ENCODE measurements around the gene FCN2.

Gene FCN2

DNA sequence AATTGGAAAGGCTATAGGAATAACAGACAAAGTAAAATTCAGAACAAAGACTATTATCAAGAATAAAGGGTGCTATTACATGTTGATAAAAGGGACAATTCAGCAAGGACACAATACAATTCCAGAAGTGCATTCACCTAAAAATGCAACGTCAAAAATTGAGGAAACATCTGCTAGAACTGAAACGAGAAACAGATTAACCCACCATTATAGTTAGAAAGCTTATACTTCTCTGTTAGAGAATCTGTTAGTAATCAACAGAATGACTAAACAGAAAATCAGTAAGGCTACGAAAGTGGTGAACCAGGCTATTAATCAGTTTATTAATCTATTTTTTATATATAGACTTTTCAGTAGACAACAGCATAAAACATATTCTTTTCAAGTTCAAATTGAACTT lies 22.3 kb downstream of the FCN2 start:
- no peak overlapping the region for H3K27ac ChIP-seq (ENCODE audit: low read length)
- peaks cover 5 to 7% of the 10 kb centered on the region in 2 donors for H3K9me3 ChIP-seq (ENCODE audit: control insufficient read depth in 1 of 2, low read length in 2 of 2)
- no peaks in the 10 kb centered on the region for H3K27me3 ChIP-seq (ENCODE audit: low read depth, low read length)
- no peaks in the 10 kb centered on the region for H3K4me1 ChIP-seq (ENCODE audit: control insufficient read depth in 1 of 2, insufficient read depth in 2 of 2, low read length in 2 of 2)
- H3K36me3 ChIP-seq (ENCODE audit: control insufficient read depth in 1 of 2, insufficient read depth in 2 of 2, low read length in 2 of 2), result no peaks in the 10 kb centered on the region
- no peak overlapping the region for H3K4me3 ChIP-seq (ENCODE audit: low read depth in 1 of 2, low read length in 2 of 2)

DNA sequence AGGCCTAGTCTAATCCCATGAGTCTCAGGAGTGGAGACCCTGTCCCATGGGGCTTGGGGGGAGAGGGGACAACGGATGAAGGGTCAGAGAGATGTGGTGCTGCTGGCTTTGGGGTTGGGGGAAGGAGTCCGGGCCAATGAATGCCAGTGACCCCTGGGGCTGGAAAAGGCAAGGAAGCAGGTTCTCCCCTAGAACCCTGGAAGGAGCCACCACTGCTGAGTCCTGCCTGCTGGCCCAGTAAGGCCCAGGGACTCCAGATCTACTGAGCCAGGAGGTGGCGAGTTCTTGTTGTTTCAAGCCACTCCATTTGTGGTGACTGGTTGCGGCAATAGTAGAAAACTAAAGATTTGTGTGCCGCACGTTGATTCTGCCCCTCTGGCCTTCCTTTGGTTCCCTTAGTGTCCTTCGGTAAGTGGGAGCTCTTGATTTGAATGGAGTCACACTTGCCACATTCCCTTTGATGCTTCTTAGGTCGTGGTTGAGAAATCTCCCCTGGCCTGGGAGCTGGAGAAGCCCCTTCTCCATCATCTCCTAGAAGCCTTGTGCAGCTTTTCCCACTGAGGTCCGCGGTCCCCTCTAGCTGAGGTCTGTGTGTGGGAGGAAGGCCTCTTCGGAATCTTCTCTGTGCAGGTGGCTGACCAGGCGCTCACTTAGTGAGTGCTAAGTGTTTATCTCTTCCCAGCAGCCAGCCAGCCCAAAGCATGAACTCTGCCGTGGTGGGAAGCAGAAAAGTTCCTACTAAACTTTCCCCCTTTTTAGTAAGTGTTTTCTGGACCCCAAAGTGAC lies 28.1 kb downstream of the FCN2 start:
- Histone ChIP-seq H3K9me3 (ENCODE audit: control insufficient read depth in 1 of 2, low read length in 2 of 2) (no peaks in the 10 kb centered on the region), H3K4me1 (ENCODE audit: control insufficient read depth in 1 of 2, insufficient read depth in 2 of 2, low read length in 2 of 2) (no peaks in the 10 kb centered on the region), H3K36me3 (ENCODE audit: control insufficient read depth in 1 of 2, insufficient read depth in 2 of 2, low read length in 2 of 2) (no peaks in the 10 kb centered on the region), H3K27ac (ENCODE audit: low read length) (no peak overlapping the region), H3K4me3 (ENCODE audit: low read depth in 1 of 2, low read length in 2 of 2) (no peak overlapping the region), H3K27me3 (ENCODE audit: low read depth, low read length) (no peaks in the 10 kb centered on the region)

DNA sequence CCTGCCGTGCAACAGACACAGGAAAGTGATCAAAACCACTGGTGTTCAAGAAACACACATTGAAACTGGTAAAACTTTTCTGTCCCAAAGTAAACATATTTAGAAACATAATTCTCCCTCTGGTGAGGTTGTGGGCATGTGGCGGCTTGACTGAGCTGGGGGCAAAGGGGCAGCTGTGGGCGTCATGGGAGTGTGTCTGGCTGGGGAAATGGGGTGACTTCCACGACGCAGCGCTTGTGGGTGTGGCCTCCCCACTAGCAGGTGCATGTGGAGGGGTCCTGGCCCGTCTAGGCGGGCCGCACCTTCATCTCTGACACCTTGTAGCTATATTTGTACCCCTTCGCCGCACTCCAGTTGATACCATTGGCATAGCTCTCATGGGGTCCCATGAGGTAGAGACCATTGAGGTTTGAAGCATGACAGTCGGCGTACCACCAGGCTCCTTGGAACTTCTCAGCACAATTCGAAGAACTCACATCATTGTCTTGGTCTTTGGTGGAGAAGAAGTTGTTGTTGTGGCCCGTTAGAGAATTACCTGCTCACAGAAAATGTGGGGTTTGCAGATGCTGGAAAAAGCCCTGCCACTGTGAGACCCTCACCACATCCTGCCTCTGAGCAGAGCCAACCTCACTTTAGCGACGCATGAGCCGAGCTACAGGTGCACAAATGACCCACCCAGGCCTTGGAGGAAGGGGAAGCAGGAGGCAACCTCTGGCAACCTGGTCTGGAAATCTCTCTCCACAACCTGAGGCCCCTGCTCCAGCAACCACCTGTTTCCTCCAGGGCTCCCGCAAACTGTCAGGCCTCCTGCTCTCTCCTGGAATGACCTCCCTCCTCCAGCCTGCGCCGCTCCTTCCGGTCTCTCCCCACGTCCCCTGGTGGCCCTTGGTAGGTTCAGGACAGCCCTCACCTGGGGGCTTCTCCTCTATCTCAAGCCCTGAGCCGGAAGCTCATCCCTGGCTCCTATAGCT lies 29.2 kb downstream of the FCN2 start:
- Histone ChIP-seq H3K4me1 (ENCODE audit: control insufficient read depth in 1 of 2, insufficient read depth in 2 of 2, low read length in 2 of 2) (no peaks in the 10 kb centered on the region), H3K27me3 (ENCODE audit: low read depth, low read length) (no peaks in the 10 kb centered on the region), H3K36me3 (ENCODE audit: control insufficient read depth in 1 of 2, insufficient read depth in 2 of 2, low read length in 2 of 2) (no peaks in the 10 kb centered on the region), H3K4me3 (ENCODE audit: low read depth in 1 of 2, low read length in 2 of 2) (no peak overlapping the region), H3K9me3 (ENCODE audit: control insufficient read depth in 1 of 2, low read length in 2 of 2) (no peaks in the 10 kb centered on the region), H3K27ac (ENCODE audit: low read length) (no peak overlapping the region)

DNA sequence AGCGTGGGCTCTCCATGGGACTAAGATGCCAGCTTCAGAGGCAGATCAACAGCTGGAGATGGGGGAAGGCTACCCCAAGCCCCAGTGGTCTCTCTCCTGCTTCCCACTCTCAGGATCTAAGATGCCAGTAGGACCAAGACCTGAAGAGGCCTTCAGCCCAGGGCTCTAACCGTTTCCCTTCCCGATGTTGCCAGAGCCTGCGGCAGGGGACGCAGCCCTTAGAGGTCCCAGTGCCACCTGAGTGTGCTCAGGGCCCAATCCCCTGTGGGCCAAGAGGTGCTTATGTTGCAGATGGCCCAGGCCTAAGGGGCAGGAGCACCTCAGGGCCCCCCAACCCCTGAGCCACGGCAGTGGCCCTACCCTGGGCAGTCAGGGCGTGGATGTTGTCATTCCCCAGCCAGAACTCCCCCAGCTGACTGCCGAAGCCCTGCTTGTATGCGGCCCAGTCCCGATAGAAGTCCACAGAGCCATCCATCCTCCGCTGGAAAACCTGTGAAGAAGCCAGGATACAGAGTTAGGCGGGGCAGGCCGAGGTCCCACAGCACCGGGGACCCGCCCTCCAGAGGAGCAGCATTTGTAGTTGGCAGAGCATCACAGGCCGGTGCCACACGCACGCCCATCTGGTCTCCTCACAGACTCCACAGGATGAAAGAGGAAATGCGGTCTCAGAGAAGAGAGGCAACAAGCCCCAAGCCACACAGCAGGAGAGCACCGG lies 31.7 kb downstream of the FCN2 start:
- no peak overlapping the region for H3K4me3 ChIP-seq (ENCODE audit: low read depth in 1 of 2, low read length in 2 of 2)
- H3K36me3 ChIP-seq (ENCODE audit: control insufficient read depth in 1 of 2, insufficient read depth in 2 of 2, low read length in 2 of 2), result no peaks in the 10 kb centered on the region
- H3K4me1 ChIP-seq (ENCODE audit: control insufficient read depth in 1 of 2, insufficient read depth in 2 of 2, low read length in 2 of 2), result no peaks in the 10 kb centered on the region
- no peak overlapping the region for H3K27ac ChIP-seq (ENCODE audit: low read length)
- no peaks in the 10 kb centered on the region for H3K9me3 ChIP-seq (ENCODE audit: control insufficient read depth in 1 of 2, low read length in 2 of 2)
- no peaks in the 10 kb centered on the region for H3K27me3 ChIP-seq (ENCODE audit: low read depth, low read length)

DNA sequence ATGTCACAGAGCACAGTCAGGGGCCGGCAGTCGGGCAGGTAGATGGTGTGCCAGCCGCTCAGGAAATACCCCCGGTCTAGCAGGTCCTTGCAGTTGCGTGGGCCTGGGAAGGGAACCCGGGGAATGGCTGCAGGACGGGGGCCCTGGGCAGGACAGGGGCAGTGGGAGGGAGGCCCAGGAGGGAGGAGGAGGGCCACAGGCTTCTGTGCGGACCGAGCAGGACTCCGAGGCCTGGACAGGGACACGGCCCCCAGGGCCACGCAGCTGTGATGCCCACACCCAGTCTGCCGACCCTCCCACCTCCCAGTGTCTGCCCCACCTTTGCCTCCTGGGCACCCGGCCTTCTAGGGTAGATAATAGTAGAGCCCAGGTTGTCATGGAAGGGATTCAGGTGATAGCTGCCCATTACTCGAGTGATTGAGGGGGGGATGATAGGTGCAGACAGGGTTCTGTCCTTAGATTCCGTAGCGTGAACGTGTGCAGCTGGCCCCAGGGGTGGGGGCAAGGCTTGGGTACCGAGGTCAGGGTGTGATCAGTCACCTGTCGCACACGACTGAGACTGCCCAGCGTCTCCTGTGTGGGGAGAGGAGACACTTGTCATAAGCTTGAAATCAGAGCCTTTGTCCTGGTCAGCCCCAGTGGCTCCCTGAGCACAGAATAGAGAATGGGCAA lies 32.6 kb downstream of the FCN2 start:
- no peak overlapping the region for H3K4me3 ChIP-seq (ENCODE audit: low read depth in 1 of 2, low read length in 2 of 2)
- H3K36me3 ChIP-seq (ENCODE audit: control insufficient read depth in 1 of 2, insufficient read depth in 2 of 2, low read length in 2 of 2), result no peaks in the 10 kb centered on the region
- H3K9me3 ChIP-seq (ENCODE audit: control insufficient read depth in 1 of 2, low read length in 2 of 2), result no peaks in the 10 kb centered on the region
- no peaks in the 10 kb centered on the region for H3K4me1 ChIP-seq (ENCODE audit: control insufficient read depth in 1 of 2, insufficient read depth in 2 of 2, low read length in 2 of 2)
- no peaks in the 10 kb centered on the region for H3K27me3 ChIP-seq (ENCODE audit: low read depth, low read length)
- no peak overlapping the region for H3K27ac ChIP-seq (ENCODE audit: low read length)

DNA sequence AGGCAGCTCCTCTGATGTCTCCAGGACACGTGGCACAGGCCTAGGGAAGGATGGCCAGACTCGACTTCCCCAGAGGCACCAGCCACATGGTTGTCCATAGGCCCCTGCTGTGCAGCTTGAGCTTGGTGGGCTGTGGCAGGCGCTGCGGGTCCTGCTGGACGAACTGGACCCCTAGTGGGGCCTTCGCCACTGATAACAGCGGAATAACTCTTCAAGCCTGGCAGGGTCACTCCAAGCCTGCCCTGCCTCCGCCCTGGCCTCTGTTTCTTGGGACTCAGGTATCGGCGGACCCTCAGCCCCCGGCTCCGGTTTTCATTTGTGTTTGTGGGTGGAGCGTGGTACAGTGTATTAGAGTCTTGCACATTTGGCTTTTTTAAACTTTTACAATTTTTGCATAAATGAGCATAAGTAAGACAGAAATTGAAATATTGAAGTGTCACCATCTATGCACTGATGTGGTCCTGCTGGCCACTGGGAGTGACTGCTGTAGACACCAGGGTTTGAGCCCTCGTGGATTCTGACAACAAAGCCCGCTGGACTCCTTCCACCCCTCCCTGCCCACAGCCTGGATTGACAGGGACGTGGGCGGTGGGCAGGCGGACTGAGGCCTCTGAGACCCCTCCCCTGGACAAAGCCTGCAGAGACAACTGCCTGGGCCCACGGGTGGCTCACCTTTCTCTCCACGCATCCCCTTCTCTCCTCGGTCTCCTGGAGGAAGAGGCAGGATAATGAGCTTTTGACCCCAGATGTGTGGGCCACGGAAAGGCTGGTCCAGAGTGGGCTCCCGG lies 33.3 kb downstream of the FCN2 start:
- no peaks in the 10 kb centered on the region for H3K9me3 ChIP-seq (ENCODE audit: control insufficient read depth in 1 of 2, low read length in 2 of 2)
- no peaks in the 10 kb centered on the region for H3K27me3 ChIP-seq (ENCODE audit: low read depth, low read length)
- no peak overlapping the region for H3K4me3 ChIP-seq (ENCODE audit: low read depth in 1 of 2, low read length in 2 of 2)
- H3K4me1 ChIP-seq (ENCODE audit: control insufficient read depth in 1 of 2, insufficient read depth in 2 of 2, low read length in 2 of 2), result no peaks in the 10 kb centered on the region
- no peaks in the 10 kb centered on the region for H3K36me3 ChIP-seq (ENCODE audit: control insufficient read depth in 1 of 2, insufficient read depth in 2 of 2, low read length in 2 of 2)
- no peak overlapping the region for H3K27ac ChIP-seq (ENCODE audit: low read length)

DNA sequence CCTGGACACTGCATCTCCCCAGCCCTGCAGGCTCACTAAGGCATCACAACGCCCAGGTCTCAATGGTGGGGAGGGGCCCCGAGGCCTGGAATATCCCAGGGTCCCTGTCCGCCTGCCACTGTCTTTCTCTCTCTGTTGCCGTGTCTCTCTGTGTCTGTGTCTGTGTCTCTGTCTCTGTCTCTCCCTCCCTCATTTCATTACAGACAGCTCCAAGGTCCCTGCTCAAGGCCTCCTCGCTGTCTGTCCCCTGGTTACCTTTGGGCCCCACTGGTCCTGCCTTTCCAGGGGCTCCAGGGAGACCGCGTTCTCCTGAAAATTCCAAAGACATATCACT lies 33.9 kb downstream of the FCN2 start:
- peaks cover 0 to 4% of the 10 kb centered on the region in 2 donors for H3K9me3 ChIP-seq (ENCODE audit: control insufficient read depth in 1 of 2, low read length in 2 of 2)
- H3K4me3 ChIP-seq (ENCODE audit: low read depth in 1 of 2, low read length in 2 of 2), result no peak overlapping the region
- H3K4me1 ChIP-seq (ENCODE audit: control insufficient read depth in 1 of 2, insufficient read depth in 2 of 2, low read length in 2 of 2), result no peaks in the 10 kb centered on the region
- no peak overlapping the region for H3K27ac ChIP-seq (ENCODE audit: low read length)
- no peaks in the 10 kb centered on the region for H3K36me3 ChIP-seq (ENCODE audit: control insufficient read depth in 1 of 2, insufficient read depth in 2 of 2, low read length in 2 of 2)
- no peaks in the 10 kb centered on the region for H3K27me3 ChIP-seq (ENCODE audit: low read depth, low read length)

GRCh38 chr9:134915046-134915985 lies 34.7 kb downstream of the FCN2 start:
- Histone ChIP-seq H3K27ac (ENCODE audit: low read length) (no peak overlapping the region), H3K27me3 (ENCODE audit: low read depth, low read length) (no peaks in the 10 kb centered on the region), H3K9me3 (ENCODE audit: control insufficient read depth in 1 of 2, low read length in 2 of 2) (peaks cover 5 to 10% of the 10 kb centered on the region in 2 donors), H3K4me3 (ENCODE audit: low read depth in 1 of 2, low read length in 2 of 2) (no peak overlapping the region), H3K36me3 (ENCODE audit: control insufficient read depth in 1 of 2, insufficient read depth in 2 of 2, low read length in 2 of 2) (no peaks in the 10 kb centered on the region), H3K4me1 (ENCODE audit: control insufficient read depth in 1 of 2, insufficient read depth in 2 of 2, low read length in 2 of 2) (no peaks in the 10 kb centered on the region)

DNA sequence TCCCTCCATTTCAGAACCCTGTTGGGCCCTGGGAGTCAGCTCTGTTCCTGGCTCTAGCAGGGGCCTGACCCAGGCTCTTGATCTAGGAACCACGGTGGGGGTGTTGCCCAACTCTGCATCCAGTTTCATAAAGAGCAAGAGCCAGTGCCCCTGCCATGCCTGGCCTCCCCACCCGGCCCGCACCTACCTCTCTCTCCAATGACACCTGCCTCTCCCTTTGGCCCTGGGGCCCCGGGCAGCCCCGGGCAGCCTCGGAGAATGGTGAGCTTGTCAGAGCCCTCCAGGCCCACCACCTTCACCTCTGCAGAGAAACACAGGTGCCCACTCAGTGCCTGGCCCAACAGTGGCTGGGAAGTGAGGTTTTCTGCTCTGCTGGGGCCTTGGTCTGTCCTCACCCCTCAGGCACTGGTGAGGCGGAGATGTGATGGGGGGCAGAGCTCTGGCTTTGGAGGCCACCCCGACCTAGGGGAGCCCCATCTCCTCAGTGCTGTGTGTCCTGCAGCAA lies 35.6 kb downstream of the FCN2 start:
- H3K9me3 ChIP-seq (ENCODE audit: control insufficient read depth in 1 of 2, low read length in 2 of 2), result peaks cover 5 to 10% of the 10 kb centered on the region in 2 donors
- H3K36me3 ChIP-seq (ENCODE audit: control insufficient read depth in 1 of 2, insufficient read depth in 2 of 2, low read length in 2 of 2), result no peaks in the 10 kb centered on the region
- no peak overlapping the region for H3K27ac ChIP-seq (ENCODE audit: low read length)
- no peaks in the 10 kb centered on the region for H3K4me1 ChIP-seq (ENCODE audit: control insufficient read depth in 1 of 2, insufficient read depth in 2 of 2, low read length in 2 of 2)
- no peak overlapping the region for H3K4me3 ChIP-seq (ENCODE audit: low read depth in 1 of 2, low read length in 2 of 2)
- no peaks in the 10 kb centered on the region for H3K27me3 ChIP-seq (ENCODE audit: low read depth, low read length)

Data from muscle layer of duodenum (tissue), 2 donors.